ENCODE data around the gene ARNT2. TPM values are rescaled to one million over a fixed set of nuclear protein-coding genes. Genes with fewer than 3 reads are reported as not detected.

The ARNT2 gene
- polyA plus RNA-seq, 1 experiment = 44.6 TPM

- ChIA-PET CTCF (no interaction called here), POLR2A (no interaction called here)
- TF ChIP-seq, protein P1, sequence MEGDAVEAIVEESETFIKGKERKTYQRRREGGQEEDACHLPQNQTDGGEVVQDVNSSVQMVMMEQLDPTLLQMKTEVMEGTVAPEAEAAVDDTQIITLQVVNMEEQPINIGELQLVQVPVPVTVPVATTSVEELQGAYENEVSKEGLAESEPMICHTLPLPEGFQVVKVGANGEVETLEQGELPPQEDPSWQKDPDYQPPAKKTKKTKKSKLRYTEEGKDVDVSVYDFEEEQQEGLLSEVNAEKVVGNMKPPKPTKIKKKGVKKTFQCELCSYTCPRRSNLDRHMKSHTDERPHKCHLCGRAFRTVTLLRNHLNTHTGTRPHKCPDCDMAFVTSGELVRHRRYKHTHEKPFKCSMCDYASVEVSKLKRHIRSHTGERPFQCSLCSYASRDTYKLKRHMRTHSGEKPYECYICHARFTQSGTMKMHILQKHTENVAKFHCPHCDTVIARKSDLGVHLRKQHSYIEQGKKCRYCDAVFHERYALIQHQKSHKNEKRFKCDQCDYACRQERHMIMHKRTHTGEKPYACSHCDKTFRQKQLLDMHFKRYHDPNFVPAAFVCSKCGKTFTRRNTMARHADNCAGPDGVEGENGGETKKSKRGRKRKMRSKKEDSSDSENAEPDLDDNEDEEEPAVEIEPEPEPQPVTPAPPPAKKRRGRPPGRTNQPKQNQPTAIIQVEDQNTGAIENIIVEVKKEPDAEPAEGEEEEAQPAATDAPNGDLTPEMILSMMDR (IDR thresholded peaks at IDR 0.05; ENCODE audit: insufficient read depth, low read depth, low read length) = no peak
- no peaks in the 10 kb centered on the region for H3K27me3 ChIP-seq (ENCODE audit: control insufficient read depth, insufficient read depth, low read length)
- no peak overlapping the region for H3K4me3 ChIP-seq (ENCODE audit: low read depth, low read length)
- peaks cover 3% of the 10 kb centered on the region; the same call in 1 of the 2 replicates for H3K36me3 ChIP-seq (ENCODE audit: control insufficient read depth, insufficient read depth, low read length)
- DNase-seq (ENCODE audit: low read depth) = peak; percentile 81
These were observed 195.2 kb downstream of the ARNT2 start for GRCh38 chr15:80599359-80599758.

GRCh38 chr15:80600626-80601025 is 196.4 kb downstream of the ARNT2 start:
- peaks cover 1% of the 10 kb centered on the region; the same call in 1 of the 2 replicates for H3K36me3 ChIP-seq (ENCODE audit: control insufficient read depth, insufficient read depth, low read length)
- no peak overlapping the region for H3K4me3 ChIP-seq (ENCODE audit: low read depth, low read length)
- DNase-seq (ENCODE audit: low read depth) = no peak
- H3K27me3 ChIP-seq (ENCODE audit: control insufficient read depth, insufficient read depth, low read length) = no peaks in the 10 kb centered on the region
- POLR2A ChIA-PET = no interaction called here
- CTCF ChIA-PET = no interaction called here
- TF ChIP-seq, protein P1 (IDR thresholded peaks at IDR 0.05; ENCODE audit: insufficient read depth, low read depth, low read length) = no peak

GRCh38 chr15:80601256-80601655 is 197.1 kb downstream of the ARNT2 start:
- POLR2A ChIA-PET = no interaction called here
- H3K4me3 ChIP-seq (ENCODE audit: low read depth, low read length) = no peak overlapping the region
- peaks cover 1% of the 10 kb centered on the region; the same call in 1 of the 2 replicates for H3K36me3 ChIP-seq (ENCODE audit: control insufficient read depth, insufficient read depth, low read length)
- no peaks in the 10 kb centered on the region for H3K27me3 ChIP-seq (ENCODE audit: control insufficient read depth, insufficient read depth, low read length)
- CTCF ChIA-PET = no interaction called here
- DNase-seq (ENCODE audit: low read depth) = no peak
- TF ChIP-seq, protein P1 (IDR thresholded peaks at IDR 0.05; ENCODE audit: insufficient read depth, low read depth, low read length) = no peak

GRCh38 chr15:80604583-80605575 is 200.7 kb downstream of the ARNT2 start:
- H3K4me3 ChIP-seq (ENCODE audit: low read depth, low read length) = no peak overlapping the region
- TF ChIP-seq, protein P1 (IDR thresholded peaks at IDR 0.05; ENCODE audit: insufficient read depth, low read depth, low read length) = no peak
- no peak for DNase-seq (ENCODE audit: low read depth)
- POLR2A ChIA-PET = interaction anchor here (0.7 kb wide), 1 partner anchor 28 kb away, joined by 3 read pairs; no protein-coding TSS in a partner anchor
- no peaks in the 10 kb centered on the region for H3K36me3 ChIP-seq (ENCODE audit: control insufficient read depth, insufficient read depth, low read length)
- no peaks in the 10 kb centered on the region for H3K27me3 ChIP-seq (ENCODE audit: control insufficient read depth, insufficient read depth, low read length)
- CTCF ChIA-PET = interaction anchor here (1.4 to 1.9 kb wide), 3 partner anchors 9 to 13 kb away, joined by 3 to 5 read pairs (median 3); no protein-coding TSS in a partner anchor

GRCh38 chr15:80605591-80606150 is 201.5 kb downstream of the ARNT2 start:
- no peak for DNase-seq (ENCODE audit: low read depth)
- TF ChIP-seq, protein P1 (IDR thresholded peaks at IDR 0.05; ENCODE audit: insufficient read depth, low read depth, low read length) = no peak
- no peak overlapping the region for H3K4me3 ChIP-seq (ENCODE audit: low read depth, low read length)
- H3K36me3 ChIP-seq (ENCODE audit: control insufficient read depth, insufficient read depth, low read length) = no peaks in the 10 kb centered on the region
- ChIA-PET CTCF (interaction anchor here (0.9 to 1.9 kb wide), 3 partner anchors 8 to 170 kb away, joined by 3 to 5 read pairs (median 3); no protein-coding TSS in a partner anchor), POLR2A (no interaction called here)
- H3K27me3 ChIP-seq (ENCODE audit: control insufficient read depth, insufficient read depth, low read length) = no peaks in the 10 kb centered on the region

Measured in BJ (cell line).